Non-pigmented ciliary epithelial cell (primary cell): Measurements from ENCODE around the gene PI4KA.
"Not testable (repeated sequence)": the region's sequence is repeated elsewhere in the genome, so short reads cannot be mapped to it uniquely, and the experiment has no call there.

Experiments
- DNase-seq: peaks from one replicate; pipeline ENCODE4 v3.0.0-alpha.2; 2010; ENCODE audit warnings: low read depth

Gene PI4KA

GRCh38 chr22:20690586-20691317 lies 167.9 kb downstream of the PI4KA start:
- not testable (repeated sequence) for DNase-seq

DNA sequence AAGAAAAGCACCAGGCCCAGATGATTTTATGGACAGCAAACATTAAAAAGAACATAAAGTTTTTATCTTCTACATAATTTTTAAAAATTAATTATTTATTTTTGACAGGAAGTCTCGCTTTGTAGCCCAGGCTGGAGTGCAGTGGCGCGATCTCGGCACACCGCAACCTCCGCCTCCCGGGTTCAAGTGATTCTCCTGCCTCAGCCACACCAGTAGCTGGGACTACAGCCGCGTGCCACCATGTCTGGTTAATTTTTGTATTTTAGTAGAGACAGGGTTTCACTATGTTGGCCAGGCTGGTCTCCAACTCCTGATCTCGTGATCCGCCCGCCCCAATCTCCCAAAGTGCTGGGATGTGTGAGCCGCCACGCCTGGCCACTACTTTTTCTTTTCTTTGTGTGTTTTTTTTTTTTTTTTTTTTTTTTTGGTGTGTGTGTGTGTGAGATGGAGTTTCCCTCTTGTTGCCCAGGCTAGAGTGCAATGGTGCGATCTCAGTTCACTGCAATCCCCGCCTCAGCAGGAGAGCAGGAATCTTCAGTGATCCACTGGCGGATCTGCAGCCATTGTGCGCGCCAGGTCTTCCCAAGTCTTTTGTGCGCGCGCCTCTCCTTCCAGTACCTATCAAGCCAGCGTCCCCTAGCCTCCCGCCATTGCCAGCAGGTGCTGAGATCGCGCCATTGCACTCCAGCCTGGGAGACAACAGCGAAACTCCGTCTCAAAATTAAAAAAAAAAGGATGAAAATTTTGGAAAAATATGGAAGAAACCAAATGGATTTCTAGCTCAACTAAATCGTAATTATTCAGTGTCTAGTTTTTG lies 171.0 kb downstream of the PI4KA start:
- DNase-seq: not testable (repeated sequence)

- not testable (repeated sequence) for DNase-seq
Observed at GRCh38 chr22:20685764-20686163, 172.8 kb downstream of the PI4KA start.

- not testable (repeated sequence) for DNase-seq
Observed at GRCh38 chr22:20678792-20679435, 179.7 kb downstream of the PI4KA start.

DNA sequence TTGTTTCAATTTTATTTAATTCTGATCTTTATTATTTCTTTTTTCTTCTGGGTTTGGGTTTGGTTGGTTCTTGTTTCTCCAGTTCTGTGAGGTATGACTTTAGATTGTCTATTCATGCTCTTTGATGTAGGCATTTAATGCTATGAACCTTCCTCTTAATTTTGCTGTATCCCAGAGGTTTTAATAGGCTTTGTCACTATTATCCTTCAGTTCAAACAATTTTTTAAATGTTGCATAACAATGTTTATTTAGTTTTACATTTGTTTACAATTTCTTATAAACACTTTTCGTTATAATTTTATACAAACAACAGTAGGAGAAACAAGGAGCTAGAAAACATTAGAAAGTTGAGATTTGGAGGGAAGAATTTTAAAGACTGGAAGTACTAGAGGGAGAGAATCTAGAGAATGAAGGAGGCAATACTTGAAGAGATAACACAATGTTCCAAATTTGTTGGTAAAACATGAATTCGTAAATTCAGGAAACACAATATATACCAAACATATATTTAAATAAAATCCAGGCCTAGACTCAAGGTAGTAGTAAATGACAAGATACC lies 180.8 kb downstream of the PI4KA start:
- no peak for DNase-seq

GRCh38 chr22:20675613-20676012 lies 183.0 kb downstream of the PI4KA start:
- not testable (repeated sequence) for DNase-seq

DNA sequence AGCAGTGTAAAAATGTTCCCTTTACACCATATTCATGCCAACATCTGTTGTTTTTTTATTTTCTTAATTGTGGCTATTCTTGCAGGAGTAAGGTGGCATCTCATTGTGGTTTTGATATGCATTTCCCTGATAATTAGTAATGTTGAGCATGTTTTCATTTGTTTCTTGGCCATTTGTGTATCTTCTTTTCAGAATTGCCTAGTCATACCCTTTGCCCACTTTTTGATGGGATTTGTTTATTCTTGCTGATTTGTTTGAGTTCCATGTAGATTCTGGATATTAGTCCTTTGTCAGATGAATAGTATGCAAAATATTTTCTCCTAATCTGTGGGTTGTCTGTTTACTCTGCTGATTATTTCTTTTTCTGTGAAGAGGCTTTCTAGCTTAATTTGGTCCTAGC lies 183.6 kb downstream of the PI4KA start:
- DNase-seq: no peak

DNA sequence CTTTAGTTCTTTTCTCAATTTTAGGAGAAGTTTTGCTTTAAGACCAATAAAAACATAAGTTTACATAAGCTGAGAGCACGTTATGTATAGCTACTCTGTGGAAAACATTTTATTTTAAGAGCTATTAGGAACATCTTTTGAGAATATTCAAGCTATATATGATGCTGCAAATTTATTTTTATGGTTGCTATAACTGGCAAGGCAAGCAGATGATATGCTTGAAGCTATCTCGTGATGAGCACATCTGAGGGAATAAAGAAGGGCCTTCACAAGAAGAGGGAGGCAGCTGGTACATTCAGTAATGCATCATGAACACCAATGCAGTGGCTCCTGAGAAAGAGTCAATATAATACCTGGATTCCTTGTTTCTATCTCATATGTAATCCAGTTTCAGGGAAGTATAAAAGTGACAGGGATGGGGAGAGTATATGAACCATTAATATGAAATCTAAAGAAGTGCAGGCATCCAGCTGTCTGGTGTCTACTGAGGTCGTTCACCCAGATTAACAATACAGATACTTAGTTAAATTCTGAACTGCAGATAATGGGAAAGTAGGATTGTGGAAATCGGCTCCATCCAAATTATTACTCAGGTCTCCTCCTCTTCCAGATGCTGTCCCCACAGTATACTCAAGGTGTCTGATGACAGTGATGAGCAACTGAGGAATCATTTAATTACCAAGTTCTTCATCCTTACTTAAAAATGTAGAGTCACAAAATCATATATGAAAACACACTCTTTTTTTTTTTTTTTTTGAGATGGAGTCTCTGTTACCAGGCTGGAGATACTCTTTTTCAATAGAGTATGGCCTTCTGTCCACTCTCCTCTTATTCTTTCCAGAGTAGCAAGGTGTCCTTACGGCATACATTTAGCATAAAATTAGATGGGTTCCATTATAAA lies 185.1 kb downstream of the PI4KA start:
- no peak for DNase-seq

- no peak for DNase-seq
Observed at GRCh38 chr22:20672732-20673131, 185.9 kb downstream of the PI4KA start.

GRCh38 chr22:20672082-20672424 lies 186.6 kb downstream of the PI4KA start:
- DNase-seq: no peak

- no peak for DNase-seq
Observed at GRCh38 chr22:20671409-20672081, 187.1 kb downstream of the PI4KA start.

DNA sequence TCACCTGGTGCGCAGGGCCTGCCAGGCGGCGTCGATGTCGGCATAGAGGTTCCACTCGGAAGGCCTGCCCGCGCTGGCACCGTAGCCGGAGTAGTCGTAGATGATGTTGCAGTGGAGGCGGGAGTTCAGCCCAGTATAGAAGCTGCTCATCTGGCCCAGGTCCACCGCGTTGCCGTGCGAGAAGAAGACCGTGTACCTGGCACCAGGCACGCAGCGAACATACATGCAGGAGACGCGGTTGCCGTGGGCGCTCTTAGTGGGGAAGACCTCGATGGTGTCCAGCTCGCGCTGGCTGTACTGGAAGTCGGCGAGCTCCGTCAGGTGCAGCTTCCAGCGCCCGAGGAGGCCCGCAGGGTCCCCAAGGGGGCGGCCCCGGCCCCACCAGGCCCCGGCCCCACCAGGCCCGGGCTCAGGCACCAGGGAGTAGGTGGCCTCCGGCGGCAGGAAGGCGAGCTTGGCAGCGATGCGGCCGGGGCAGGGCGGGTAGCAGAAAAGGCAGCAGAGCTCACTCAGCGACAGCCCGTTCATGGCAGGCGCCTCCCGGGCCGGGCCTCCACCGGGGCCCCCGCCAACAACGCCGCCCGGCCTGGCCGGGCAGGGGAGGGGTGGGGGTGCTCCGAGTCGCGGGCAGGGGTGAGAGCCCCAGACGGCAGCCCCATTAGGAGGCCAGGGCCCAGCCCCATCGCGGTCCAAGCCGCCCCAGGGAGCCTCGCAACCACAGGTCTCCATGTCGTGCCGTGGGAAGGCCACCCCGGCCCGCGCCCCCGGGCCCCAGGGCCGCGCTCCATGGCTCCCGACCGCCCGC lies 188.0 kb downstream of the PI4KA start:
- not testable (repeated sequence) for DNase-seq

DNA sequence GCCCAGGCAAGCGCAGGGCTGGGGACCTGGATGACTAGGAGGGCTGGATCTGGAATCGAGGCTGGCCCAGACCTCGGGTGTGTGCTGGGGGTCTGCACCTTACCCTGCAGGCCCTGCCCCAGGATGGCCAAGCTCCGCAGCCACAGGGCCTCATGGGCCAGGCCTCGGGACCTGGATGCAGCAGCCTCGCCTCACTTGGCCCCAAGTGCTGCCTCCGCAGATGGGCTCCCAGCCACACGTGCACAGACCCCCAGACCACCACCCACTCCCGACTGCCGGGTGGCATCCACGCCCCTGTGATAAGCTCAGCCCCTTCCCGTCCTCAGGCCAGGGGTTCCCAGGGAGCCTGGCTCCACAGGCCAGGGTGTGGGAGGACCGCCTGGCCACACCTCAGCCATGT lies 188.7 kb downstream of the PI4KA start:
- not testable (repeated sequence) for DNase-seq

GRCh38 chr22:20669471-20669870 lies 189.1 kb downstream of the PI4KA start:
- not testable (repeated sequence) for DNase-seq

DNA sequence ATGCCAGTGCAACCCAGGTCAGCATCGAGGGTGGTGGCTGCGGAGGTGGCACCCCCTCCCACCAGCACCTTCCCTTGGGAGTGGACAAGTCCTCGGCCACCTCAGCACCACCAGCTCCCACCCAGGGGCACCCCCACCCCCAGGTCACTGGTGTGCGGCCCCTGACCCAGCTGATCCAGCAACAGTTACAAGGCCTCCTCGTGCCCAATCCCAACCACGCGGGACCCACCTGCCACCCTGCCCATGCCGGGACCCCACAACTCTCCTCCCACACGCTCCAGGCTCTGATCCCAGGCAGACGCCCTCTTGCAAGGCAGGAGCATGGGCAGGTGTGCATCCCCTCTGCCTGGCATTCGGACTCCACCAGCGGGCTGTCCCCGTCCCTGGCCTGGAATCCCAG lies 189.8 kb downstream of the PI4KA start:
- DNase-seq: not testable (repeated sequence)

DNA sequence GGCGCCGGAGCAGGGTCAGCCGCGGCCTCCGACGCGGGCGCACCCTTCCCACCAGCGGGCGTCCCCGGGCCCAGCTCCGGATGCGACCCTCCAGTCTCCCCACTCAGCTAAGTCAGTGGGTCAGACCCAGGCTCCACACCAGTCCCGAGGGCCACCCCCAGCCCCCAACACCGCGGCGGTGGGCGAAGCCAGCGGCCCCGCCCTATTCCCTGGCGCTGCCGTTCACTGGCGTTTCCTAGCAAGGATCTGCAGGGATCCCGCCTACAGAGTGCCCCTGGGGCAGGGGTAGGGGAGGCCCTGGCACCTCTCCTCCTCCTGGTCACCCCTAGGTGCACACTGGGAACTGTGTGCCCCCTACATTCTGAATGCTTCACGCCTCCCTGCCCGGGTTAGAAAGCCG lies 190.4 kb downstream of the PI4KA start:
- DNase-seq: not testable (repeated sequence)

GRCh38 chr22:20667548-20667947 lies 191.1 kb downstream of the PI4KA start:
- not testable (repeated sequence) for DNase-seq

- DNase-seq: no peak
Observed at GRCh38 chr22:20666560-20666959, 192.1 kb downstream of the PI4KA start.

- no peak for DNase-seq
Observed at GRCh38 chr22:20664594-20664959, 194.0 kb downstream of the PI4KA start.

DNA sequence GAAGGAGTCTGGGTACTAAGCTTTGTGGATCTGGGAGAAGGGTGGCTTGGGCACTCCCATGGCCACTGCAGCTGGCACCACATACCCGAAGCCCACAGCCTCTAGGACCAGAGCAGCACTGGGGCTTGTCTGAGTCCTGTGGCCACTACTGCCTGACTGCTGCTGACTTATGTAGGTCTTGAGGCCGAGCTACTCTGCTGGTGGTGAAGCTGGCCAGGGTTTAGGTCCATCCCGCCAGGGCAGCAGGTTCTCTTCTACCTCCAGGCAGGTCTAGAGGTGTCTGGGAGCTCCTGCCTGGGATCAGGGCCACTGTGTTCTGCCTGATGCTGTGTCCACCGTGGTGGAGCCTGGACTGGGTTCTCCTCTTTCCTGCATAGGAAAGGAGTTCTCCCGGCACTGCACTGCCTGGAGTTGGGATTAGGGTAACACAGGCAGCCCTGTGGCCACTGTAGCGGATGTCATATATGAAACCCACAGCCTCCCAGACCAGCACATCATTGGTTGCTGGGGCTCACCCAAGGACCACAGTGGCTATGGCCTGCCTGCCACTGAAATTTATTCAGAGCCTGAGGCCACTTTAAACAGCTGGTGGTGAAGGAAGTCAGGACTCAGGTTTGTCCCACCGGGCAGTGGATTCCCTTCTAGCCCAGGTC lies 194.5 kb downstream of the PI4KA start:
- DNase-seq: no peak
